PFSK-1 (cell line): ENCODE data around the gene EREG.

ENCODE experiments used
- FOXP2 ChIP-seq: optimal IDR thresholded peaks from 2 replicates; pipeline ENCODE3; 2011; ENCODE audit warnings: borderline replicate concordance, control low read depth, inconsistent platforms; ENCODE audit not compliant: insufficient read depth; ENCODE audit errors: extremely low read length, extremely low read depth
- POLR2AphosphoS5 ChIP-seq: IDR thresholded peaks from 2 replicates; pipeline ENCODE4 v1.6.1; 2012; ENCODE audit warnings: low read depth, mild to moderate bottlenecking, control low read depth, low read length, moderate library complexity
- REST ChIP-seq, 2 experiments: IDR thresholded peaks; 2 replicates each; pipeline versions ENCODE4 v1.6.1 to v1.8.0; 2011 to 2012; ENCODE audit warnings: low read depth in 2 of 2, low read length in 2 of 2, control low read depth in 1 of 2, inconsistent platforms in 1 of 2, mild to moderate bottlenecking in 1 of 2, moderate library complexity in 1 of 2; ENCODE audit not compliant: insufficient read depth in 1 of 2
- SIN3A ChIP-seq: IDR thresholded peaks from 2 replicates; pipeline ENCODE4 v1.6.1; 2012; ENCODE audit warnings: mild to moderate bottlenecking, low read length, moderate library complexity, borderline replicate concordance; ENCODE audit not compliant: insufficient read depth
- TAF1 ChIP-seq: IDR thresholded peaks from 2 replicates; pipeline ENCODE4 v1.6.1; 2012; ENCODE audit warnings: low read length, control low read depth, borderline replicate concordance; ENCODE audit not compliant: insufficient read depth

The EREG gene

GRCh38 chr4:74424111-74424510, 59.2 kb downstream of the EREG start:
- no peak for TF ChIP-seq SIN3A
- TF ChIP-seq FOXP2: no peak
- no peak for TF ChIP-seq POLR2AphosphoS5
- no peak for TF ChIP-seq TAF1
- no peak for TF ChIP-seq REST (IDR thresholded peaks at IDR 0.05; ENCODE audit: insufficient read depth in 1 of 2, low read depth in 2 of 2, low read length in 2 of 2)

GRCh38 chr4:74426101-74426500, 61.2 kb downstream of the EREG start:
- TF ChIP-seq SIN3A: peak; percentile 70; the same call in 1 of the 2 replicates
- TF ChIP-seq FOXP2: no peak
- no peak for TF ChIP-seq POLR2AphosphoS5
- peak in 1 of 2 experiments; percentile 45; a peak in 1 of 4 replicates for TF ChIP-seq REST (IDR thresholded peaks at IDR 0.05; ENCODE audit: insufficient read depth in 1 of 2, low read depth in 2 of 2, low read length in 2 of 2)
- peak; percentile 36; the same call in 1 of the 2 replicates for TF ChIP-seq TAF1

DNA sequence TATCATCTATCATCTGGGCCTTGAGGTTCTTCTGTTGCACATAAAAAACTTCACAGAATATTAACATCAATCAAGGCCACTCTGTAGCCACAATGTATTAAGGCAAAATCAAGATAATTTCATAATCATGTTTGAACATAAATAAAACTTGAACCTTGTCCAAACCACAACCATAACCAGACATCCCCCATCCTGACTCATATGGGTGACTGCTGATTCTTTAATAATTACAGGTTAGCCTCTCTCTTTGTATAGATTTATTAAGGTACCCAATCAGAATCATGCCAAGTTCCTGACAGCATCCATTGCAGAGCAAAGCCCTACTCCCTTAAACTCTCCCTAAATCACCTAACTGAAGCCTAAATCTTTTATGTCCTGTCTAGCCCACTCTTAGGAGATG, 63.3 kb downstream of the EREG start:
- TF ChIP-seq SIN3A (no peak), TAF1 (no peak), POLR2AphosphoS5 (no peak), REST (IDR thresholded peaks at IDR 0.05; ENCODE audit: insufficient read depth in 1 of 2, low read depth in 2 of 2, low read length in 2 of 2) (no peak), FOXP2 (no peak)

DNA sequence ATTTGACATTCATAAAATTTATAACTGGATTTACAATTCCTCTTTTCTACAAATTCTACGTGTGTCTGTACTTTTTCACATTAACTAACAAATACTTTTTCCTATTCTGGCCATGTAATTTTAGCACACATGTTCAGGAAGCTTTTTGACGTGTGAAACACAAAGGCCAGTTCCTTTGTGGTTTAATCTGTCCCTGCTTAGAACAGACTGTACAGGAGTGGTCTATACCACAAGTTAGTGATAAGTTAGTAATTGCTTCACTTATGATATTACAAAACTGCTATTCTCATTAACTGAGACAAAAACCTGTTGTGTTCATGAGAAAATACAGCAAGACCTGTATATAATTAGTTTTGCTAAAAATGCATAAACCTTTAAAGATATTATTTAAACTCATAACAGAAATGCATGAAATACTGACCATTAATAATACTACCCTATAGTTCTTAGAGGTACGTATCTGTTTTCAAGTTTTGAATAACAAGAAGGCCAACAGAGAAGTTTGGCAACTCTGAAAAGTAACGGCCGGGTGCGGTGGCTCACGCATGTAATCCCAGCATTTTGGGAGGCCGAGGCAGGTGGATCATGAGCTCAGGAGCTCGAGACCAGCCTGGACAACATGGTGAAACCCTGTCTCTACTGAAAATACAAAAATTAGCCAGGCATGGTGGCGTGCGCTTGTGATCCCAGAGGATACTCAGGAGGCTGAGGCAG, 66.3 kb downstream of the EREG start:
- TF ChIP-seq FOXP2 (no peak), REST (IDR thresholded peaks at IDR 0.05; ENCODE audit: insufficient read depth in 1 of 2, low read depth in 2 of 2, low read length in 2 of 2) (no peak), TAF1 (no peak), POLR2AphosphoS5 (no peak), SIN3A (no peak)

GRCh38 chr4:74433043-74433442, 68.1 kb downstream of the EREG start:
- TF ChIP-seq FOXP2: no peak
- no peak for TF ChIP-seq REST (IDR thresholded peaks at IDR 0.05; ENCODE audit: insufficient read depth in 1 of 2, low read depth in 2 of 2, low read length in 2 of 2)
- no peak for TF ChIP-seq POLR2AphosphoS5
- no peak for TF ChIP-seq TAF1
- TF ChIP-seq SIN3A: no peak
